OCI-LY3 (cell line): ENCODE measurements around the gene SEPTIN1.
"Not testable (repeated sequence)": the region's sequence is repeated elsewhere in the genome, so short reads cannot be mapped to it uniquely, and the experiment has no call there.

ENCODE experiments used
- H2AFZ ChIP-seq: fragments of 200-600, 300-600 bp; shearing (Covaris generic); 2 replicates; pipeline ENCODE4 v1.6.0; 2014; ENCODE audit warnings: antibody characterized with exemption, low read depth, low read length
- H3K27ac ChIP-seq: fragments of 200-600, 300-600 bp; sonication (generic); 2 replicates; pipeline ENCODE4 v1.5.1; 2014; ENCODE audit warnings: mild to moderate bottlenecking, low read length, moderate library complexity, mixed read lengths
- H3K27me3 ChIP-seq: fragments of 200-600, 300-600 bp; sonication (generic); 2 replicates; pipeline ENCODE4 v1.6.1; 2014; ENCODE audit warnings: low read depth, low read length, mixed read lengths
- H3K36me3 ChIP-seq: fragments of 200-600, 300-600 bp; sonication (generic); replicated peaks from 2 replicates; pipeline ENCODE3; 2014; ENCODE audit warnings: low read depth, low read length, mixed read lengths
- H3K4me1 ChIP-seq: fragments of 300-600, 200-600 bp; sonication (generic); 2 replicates; pipeline ENCODE4 v1.6.1; 2014; ENCODE audit warnings: low read length, mixed read lengths
- H3K4me2 ChIP-seq: fragments of 200-600, 300-600 bp; sonication (generic); 2 replicates; pipeline ENCODE4 v1.6.1; 2014; ENCODE audit warnings: low read length, mixed read lengths
- H3K4me3 ChIP-seq: fragments of 300-600, 200-600 bp; sonication (generic); 2 replicates; pipeline ENCODE4 v1.5.1; 2014; ENCODE audit warnings: antibody characterized with exemption, mild to moderate bottlenecking, low read length, moderate library complexity
- H3K79me2 ChIP-seq: fragments of 300-600, 200-600 bp; shearing (Covaris generic); 2 replicates; pipeline ENCODE4 v1.6.1; 2014; ENCODE audit warnings: mild to moderate bottlenecking, low read length, mixed read lengths
- H3K9ac ChIP-seq: fragments of 300-600, 200-600 bp; shearing (Covaris generic); 2 replicates; pipeline ENCODE4 v1.6.0; 2014; ENCODE audit warnings: mild to moderate bottlenecking, low read length, moderate library complexity
- H3K9me3 ChIP-seq: fragments of 200-600, 300-600 bp; shearing (Covaris generic); 2 replicates; pipeline ENCODE4 v1.6.1; 2014; ENCODE audit warnings: low read length, mixed read lengths; ENCODE audit not compliant: insufficient read depth
- H4K20me1 ChIP-seq: fragments of 200-600, 300-600 bp; sonication (generic); 2 replicates; pipeline ENCODE4 v1.6.1; 2016; ENCODE audit warnings: low read length, mixed read lengths; ENCODE audit not compliant: insufficient read depth
- EZH2phosphoT487 ChIP-seq: fragments of 200-600 bp; shearing (Covaris generic); IDR thresholded peaks from 2 replicates; pipeline ENCODE4 v1.6.1; 2018; ENCODE audit warnings: antibody characterized with exemption, mixed run types, low read depth
- TF ChIP-seq, protein P1 (sequence below): fragments of 200-600, 300-600 bp; sonication (generic); IDR thresholded peaks from 2 replicates; pipeline ENCODE4 v1.5.1; 2014; ENCODE audit warnings: antibody characterized with exemption, low read length, low read depth

SEPTIN1 gene

DNA sequence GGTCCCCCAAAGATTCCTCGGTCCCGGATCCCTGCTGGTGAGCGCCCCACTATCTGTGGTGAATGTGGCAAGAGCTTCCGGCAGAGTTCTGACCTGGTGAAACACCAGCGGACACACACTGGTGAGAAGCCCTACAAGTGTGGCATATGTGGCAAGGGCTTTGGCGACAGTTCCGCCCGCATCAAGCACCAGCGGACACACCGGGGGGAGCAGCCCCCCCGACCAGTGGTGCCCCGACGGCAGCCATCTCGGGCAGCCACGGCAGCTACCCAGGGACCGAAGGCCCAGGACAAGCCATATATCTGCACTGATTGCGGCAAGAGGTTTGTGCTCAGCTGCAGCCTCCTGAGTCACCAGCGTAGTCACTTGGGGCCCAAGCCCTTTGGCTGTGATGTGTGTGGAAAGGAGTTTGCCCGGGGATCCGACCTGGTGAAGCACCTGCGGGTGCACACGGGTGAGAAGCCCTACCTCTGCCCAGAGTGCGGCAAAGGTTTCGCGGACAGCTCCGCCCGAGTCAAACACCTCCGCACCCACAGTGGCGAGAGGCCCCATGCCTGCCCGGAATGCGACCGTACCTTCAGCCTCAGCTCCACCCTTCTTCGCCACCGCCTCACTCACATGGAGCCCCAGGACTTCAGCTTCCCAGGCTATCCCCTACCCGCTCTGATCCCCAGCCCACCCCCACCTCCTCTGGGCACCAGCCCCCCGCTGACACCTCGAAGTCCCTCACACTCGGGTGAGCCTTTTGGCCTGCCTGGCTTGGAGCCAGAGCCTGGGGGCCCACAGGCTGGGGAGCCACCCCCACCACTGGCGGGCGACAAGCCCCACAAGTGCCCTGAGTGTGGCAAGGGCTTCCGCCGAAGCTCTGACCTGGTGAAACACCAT is 15.7 kb upstream of the SEPTIN1 start:
- Histone ChIP-seq H3K79me2 (peaks cover 8% of the 10 kb centered on the region), H3K9ac (no peak overlapping the region), H3K36me3 (no peaks in the 10 kb centered on the region), H3K4me1 (peaks cover 18% of the 10 kb centered on the region), H3K9me3 (no peaks in the 10 kb centered on the region), H3K27ac (no peak overlapping the region), H3K27me3 (no peaks in the 10 kb centered on the region), H4K20me1 (no peaks in the 10 kb centered on the region), H2AFZ (no peak overlapping the region), H3K4me2 (no peak overlapping the region), H3K4me3 (no peak overlapping the region)
- no peak for TF ChIP-seq EZH2phosphoT487
- TF ChIP-seq, protein P1, sequence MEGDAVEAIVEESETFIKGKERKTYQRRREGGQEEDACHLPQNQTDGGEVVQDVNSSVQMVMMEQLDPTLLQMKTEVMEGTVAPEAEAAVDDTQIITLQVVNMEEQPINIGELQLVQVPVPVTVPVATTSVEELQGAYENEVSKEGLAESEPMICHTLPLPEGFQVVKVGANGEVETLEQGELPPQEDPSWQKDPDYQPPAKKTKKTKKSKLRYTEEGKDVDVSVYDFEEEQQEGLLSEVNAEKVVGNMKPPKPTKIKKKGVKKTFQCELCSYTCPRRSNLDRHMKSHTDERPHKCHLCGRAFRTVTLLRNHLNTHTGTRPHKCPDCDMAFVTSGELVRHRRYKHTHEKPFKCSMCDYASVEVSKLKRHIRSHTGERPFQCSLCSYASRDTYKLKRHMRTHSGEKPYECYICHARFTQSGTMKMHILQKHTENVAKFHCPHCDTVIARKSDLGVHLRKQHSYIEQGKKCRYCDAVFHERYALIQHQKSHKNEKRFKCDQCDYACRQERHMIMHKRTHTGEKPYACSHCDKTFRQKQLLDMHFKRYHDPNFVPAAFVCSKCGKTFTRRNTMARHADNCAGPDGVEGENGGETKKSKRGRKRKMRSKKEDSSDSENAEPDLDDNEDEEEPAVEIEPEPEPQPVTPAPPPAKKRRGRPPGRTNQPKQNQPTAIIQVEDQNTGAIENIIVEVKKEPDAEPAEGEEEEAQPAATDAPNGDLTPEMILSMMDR = no peak

DNA sequence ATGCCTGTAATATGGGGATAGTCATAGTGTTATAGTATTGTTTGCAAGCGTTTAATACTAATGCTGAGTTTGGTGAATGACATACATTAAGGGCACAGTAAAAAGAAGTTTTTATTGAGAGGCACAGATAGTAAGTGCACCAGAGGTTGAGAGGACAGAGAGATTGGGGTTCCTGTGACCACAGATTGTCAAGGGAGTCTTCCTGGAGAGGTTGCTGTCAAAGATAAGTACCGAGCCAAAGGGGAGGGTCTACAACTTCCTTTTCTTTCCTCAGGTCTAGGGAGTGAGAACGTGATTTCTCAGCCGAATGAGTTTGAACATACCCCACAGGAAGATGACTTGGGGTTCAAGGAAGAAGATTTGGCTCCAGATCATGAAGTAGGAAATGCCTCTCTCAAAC is 14.7 kb upstream of the SEPTIN1 start:
- Histone ChIP-seq H2AFZ (no peak overlapping the region), H3K9me3 (no peaks in the 10 kb centered on the region), H3K27me3 (no peaks in the 10 kb centered on the region), H3K4me1 (peaks cover 18% of the 10 kb centered on the region), H3K36me3 (no peaks in the 10 kb centered on the region), H3K27ac (no peak overlapping the region), H3K4me3 (no peak overlapping the region), H3K9ac (no peak overlapping the region), H3K4me2 (no peak overlapping the region), H3K79me2 (peaks cover 8% of the 10 kb centered on the region), H4K20me1 (no peaks in the 10 kb centered on the region)
- no peak for TF ChIP-seq EZH2phosphoT487
- TF ChIP-seq, protein P1 = no peak

DNA sequence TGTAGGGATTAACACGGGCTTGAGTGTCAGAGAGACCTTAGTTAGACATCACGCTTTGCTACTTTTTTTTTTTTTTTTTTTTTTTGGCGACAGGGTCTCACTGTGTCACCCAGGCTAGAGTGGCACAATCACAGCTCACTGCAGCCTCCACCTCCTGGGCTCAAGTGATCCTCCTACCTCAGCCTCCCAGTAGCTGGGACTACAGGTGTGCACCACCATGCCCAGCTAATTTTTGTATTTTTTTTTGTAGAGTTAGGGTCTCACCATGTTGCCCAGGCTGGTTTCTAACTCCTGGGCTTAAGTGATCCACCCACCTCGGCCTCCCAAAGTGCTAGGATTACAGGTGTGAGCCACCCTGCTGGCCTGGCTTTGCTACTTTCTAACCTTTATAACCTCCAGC is 14.3 kb upstream of the SEPTIN1 start:
- H3K27ac ChIP-seq, H3K9me3 ChIP-seq, H4K20me1 ChIP-seq, H3K4me3 ChIP-seq, H3K36me3 ChIP-seq, H2AFZ ChIP-seq, H3K79me2 ChIP-seq, H3K27me3 ChIP-seq, H3K9ac ChIP-seq: not testable (repeated sequence)
- Histone ChIP-seq H3K4me1 (peaks cover 18% of the 10 kb centered on the region), H3K4me2 (peak overlapping the region; percentile 98)

DNA sequence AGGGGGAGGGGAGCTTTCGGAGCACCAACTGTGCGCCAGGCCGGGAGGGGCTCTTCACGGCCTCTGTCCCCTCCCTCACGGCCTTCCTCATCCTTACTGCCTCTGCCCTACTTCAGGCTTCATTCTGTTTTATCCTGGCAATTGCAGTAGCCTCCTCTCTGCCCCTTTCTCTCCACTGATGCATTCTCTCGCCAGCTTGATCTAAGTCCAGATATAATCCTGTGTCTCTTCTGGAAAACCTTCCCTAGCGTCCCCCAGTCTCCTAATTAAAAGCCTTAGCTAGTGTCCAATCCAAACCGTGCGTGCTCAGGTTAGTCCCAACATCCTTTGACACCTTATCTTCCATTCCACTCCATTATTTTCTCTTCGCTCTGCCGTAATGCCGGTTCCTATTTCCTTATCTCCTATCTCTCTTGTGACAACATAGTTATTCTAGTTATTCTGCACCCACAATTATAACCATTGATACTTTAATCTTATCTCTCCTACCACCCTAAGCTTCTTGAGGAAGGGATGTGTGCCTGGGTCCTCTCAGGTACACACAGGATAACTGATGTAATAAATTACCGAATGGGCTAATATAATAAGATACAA is 13.7 kb upstream of the SEPTIN1 start:
- Histone ChIP-seq H3K27ac (no peak overlapping the region), H3K4me1 (peaks cover 18% of the 10 kb centered on the region), H3K27me3 (no peaks in the 10 kb centered on the region), H4K20me1 (no peaks in the 10 kb centered on the region), H3K4me2 (peak overlapping the region; percentile 98), H3K4me3 (peak overlapping the region; percentile 93), H3K79me2 (peaks cover 8% of the 10 kb centered on the region), H3K36me3 (no peaks in the 10 kb centered on the region), H3K9ac (peak overlapping the region; percentile 88), H2AFZ (no peak overlapping the region), H3K9me3 (no peaks in the 10 kb centered on the region)
- TF ChIP-seq, protein P1 = no peak
